Astrocyte (in vitro differentiated cells and primary cell): ENCODE measurements around the gene HCRTR1.

ENCODE experiments used
- EZH2 ChIP-seq: IDR thresholded peaks from 2 replicates; pipeline ENCODE4 v1.6.1; 2012; ENCODE audit warnings: mild to moderate bottlenecking, low read length, inconsistent platforms; ENCODE audit not compliant: insufficient read depth
- TF ChIP-seq, protein P1 (sequence below): IDR thresholded peaks from 2 replicates; pipeline ENCODE4 v1.5.1; 2011; ENCODE audit warnings: low read depth, mild to moderate bottlenecking, inconsistent platforms, low read length, moderate library complexity; ENCODE audit not compliant: insufficient read depth

DNA sequence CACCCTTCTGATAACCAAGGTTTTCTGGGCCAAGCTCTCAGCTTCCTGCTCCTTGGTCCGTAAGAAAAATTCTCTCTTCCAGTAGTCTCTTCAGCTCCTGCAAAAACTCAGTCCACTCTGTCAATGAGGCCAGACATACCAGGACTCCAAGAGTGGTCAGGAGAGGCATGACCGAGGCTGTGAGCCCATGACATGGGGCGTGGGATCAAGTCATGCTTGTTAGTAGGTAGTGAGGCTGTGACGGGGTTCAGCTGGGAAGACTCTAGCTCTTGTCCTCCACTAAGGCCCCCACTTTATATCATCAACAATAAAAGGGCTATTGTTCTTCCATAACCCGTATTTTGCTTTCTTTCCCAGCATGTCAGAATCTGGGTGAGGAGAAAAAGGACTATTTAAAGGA is 10.1 kb upstream of the HCRTR1 start:
- TF ChIP-seq, protein P1, sequence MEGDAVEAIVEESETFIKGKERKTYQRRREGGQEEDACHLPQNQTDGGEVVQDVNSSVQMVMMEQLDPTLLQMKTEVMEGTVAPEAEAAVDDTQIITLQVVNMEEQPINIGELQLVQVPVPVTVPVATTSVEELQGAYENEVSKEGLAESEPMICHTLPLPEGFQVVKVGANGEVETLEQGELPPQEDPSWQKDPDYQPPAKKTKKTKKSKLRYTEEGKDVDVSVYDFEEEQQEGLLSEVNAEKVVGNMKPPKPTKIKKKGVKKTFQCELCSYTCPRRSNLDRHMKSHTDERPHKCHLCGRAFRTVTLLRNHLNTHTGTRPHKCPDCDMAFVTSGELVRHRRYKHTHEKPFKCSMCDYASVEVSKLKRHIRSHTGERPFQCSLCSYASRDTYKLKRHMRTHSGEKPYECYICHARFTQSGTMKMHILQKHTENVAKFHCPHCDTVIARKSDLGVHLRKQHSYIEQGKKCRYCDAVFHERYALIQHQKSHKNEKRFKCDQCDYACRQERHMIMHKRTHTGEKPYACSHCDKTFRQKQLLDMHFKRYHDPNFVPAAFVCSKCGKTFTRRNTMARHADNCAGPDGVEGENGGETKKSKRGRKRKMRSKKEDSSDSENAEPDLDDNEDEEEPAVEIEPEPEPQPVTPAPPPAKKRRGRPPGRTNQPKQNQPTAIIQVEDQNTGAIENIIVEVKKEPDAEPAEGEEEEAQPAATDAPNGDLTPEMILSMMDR, result no peak
- no peak for TF ChIP-seq EZH2
